Endothelial cell of umbilical vein (primary cell): Measurements from ENCODE around the gene MYO5B. TPM values are rescaled to one million over a fixed set of nuclear protein-coding genes. Genes with fewer than 3 reads are reported as not detected.

ENCODE experiments used
- BruUV-seq: library from RNA; stranded (reverse); fragments of 400-500 nt; replicated peaks from 2 replicates; lab custom pipeline; 2021; lab: Mats Ljungman, UMichigan
- CTCF ChIA-PET: fragments of 300-600, 350-600 bp; sonication (Branson Sonifier 250); formaldehyde crosslinking; loops from one replicate; lab custom pipeline; 2021; ENCODE audit warnings: antibody characterized with exemption, inconsistent platforms; lab: Charles Lee
- POLR2A ChIA-PET: fragments of 300-600, 350-600 bp; sonication (Branson Sonifier 250); formaldehyde crosslinking; loops from one replicate; lab custom pipeline; 2021; ENCODE audit warnings: antibody characterized with exemption, inconsistent platforms; lab: Charles Lee
- DNase-seq: peaks from one replicate; pipeline ENCODE4 v3.0.0-alpha.2; 2011; ENCODE audit warnings: low read depth, low spot score
- FAIRE-seq: peaks from 2 replicates; lab custom pipeline; 2011; peaks lifted over from hg19 to GRCh38; lab: Jason Lieb, UNC
- H2AFZ ChIP-seq: 2 replicates; pipeline ENCODE4 v1.6.0; 2012; ENCODE audit warnings: low read depth, low read length, control low read depth, inconsistent platforms
- H3K27ac ChIP-seq: 2 replicates; pipeline ENCODE4 v1.5.1; 2011; ENCODE audit warnings: low read depth, mild to moderate bottlenecking, control low read depth, low read length, moderate library complexity; ENCODE audit not compliant: insufficient read depth
- H3K27me3 ChIP-seq, 2 experiments: 2 replicates each; pipeline versions ENCODE4 v1.6.0 to v1.6.1; 2011; ENCODE audit warnings: low read length in 2 of 2, mixed read lengths in 1 of 2; ENCODE audit not compliant: control insufficient read depth in 2 of 2, insufficient read depth in 2 of 2
- H3K36me3 ChIP-seq, 2 experiments: 2 replicates in 1 of 2; 3 replicates in 1 of 2; pipeline ENCODE4 v1.5.1; 2011; ENCODE audit warnings: low read length in 2 of 2, mild to moderate bottlenecking in 1 of 2, moderate library complexity in 1 of 2; ENCODE audit not compliant: control insufficient read depth in 2 of 2, insufficient read depth in 2 of 2; ENCODE audit errors: extremely low read depth in 1 of 2
- H3K4me1 ChIP-seq: 3 replicates; pipeline ENCODE4 v1.5.1; 2011; ENCODE audit warnings: mild to moderate bottlenecking, low read length; ENCODE audit not compliant: control insufficient read depth, insufficient read depth; ENCODE audit errors: extremely low read depth
- H3K4me2 ChIP-seq: 2 replicates; pipeline ENCODE4 v1.6.1; 2011; ENCODE audit warnings: low read length, control low read depth, mixed read lengths; ENCODE audit not compliant: insufficient read depth
- H3K4me3 ChIP-seq, 3 experiments: fragments of 200-600 bp in 1 of 3; sonication (generic), shearing (Covaris generic) in 1 of 3; replicated peaks in 1 of 3; 2 replicates each; pipeline ENCODE4 v1.5.1; 2011 to 2016; ENCODE audit warnings: control low read depth in 3 of 3, low read length in 3 of 3, mild to moderate bottlenecking in 2 of 3, inconsistent platforms in 1 of 3, low read depth in 1 of 3, moderate library complexity in 1 of 3; ENCODE audit not compliant: insufficient read depth in 1 of 3
- H3K79me2 ChIP-seq: 2 replicates; pipeline ENCODE4 v1.6.0; 2012; ENCODE audit warnings: low read length, inconsistent platforms; ENCODE audit not compliant: control insufficient read depth, insufficient read depth
- H3K9ac ChIP-seq: replicated peaks from 2 replicates; pipeline ENCODE3; 2011; ENCODE audit warnings: low read length, control low read depth; ENCODE audit not compliant: insufficient read depth; ENCODE audit errors: extremely low read depth
- H3K9me1 ChIP-seq: replicated peaks from 3 replicates; pipeline ENCODE4 v1.6.0; 2011; ENCODE audit warnings: mild to moderate bottlenecking, low read length; ENCODE audit not compliant: control insufficient read depth, insufficient read depth; ENCODE audit errors: extremely low read depth
- H3K9me3 ChIP-seq: replicated peaks from 2 replicates; pipeline ENCODE4 v1.5.1; 2012; ENCODE audit warnings: low read length, inconsistent platforms; ENCODE audit not compliant: control insufficient read depth, insufficient read depth
- H4K20me1 ChIP-seq: replicated peaks from 2 replicates; pipeline ENCODE3; 2011; ENCODE audit warnings: mild to moderate bottlenecking, low read length; ENCODE audit not compliant: control insufficient read depth, insufficient read depth; ENCODE audit errors: extremely low read depth
- CTCF ChIP-seq, 2 donors: IDR thresholded peaks; 1 replicate in 1 of 2; 2 replicates in 1 of 2; pipeline ENCODE4 v1.5.1; 2011; ENCODE audit warnings: low read length in 2 of 2, mild to moderate bottlenecking in 2 of 2, moderate library complexity in 2 of 2, control low read depth in 1 of 2, inconsistent platforms in 1 of 2, low read depth in 1 of 2; ENCODE audit not compliant: insufficient read depth in 1 of 2; ENCODE audit errors: extremely low read depth in 1 of 2
- EZH2 ChIP-seq: IDR thresholded peaks from 2 replicates; pipeline ENCODE4 v1.6.1; 2012; ENCODE audit warnings: borderline replicate concordance, low read depth, mild to moderate bottlenecking, moderate library complexity, low read length, inconsistent platforms; ENCODE audit not compliant: severe bottlenecking
- FOS ChIP-seq: IDR thresholded peaks from 2 replicates; pipeline ENCODE4 v1.6.1; 2011; ENCODE audit warnings: mild to moderate bottlenecking, low read length, moderate library complexity, borderline replicate concordance; ENCODE audit not compliant: insufficient read depth
- JUN ChIP-seq: IDR thresholded peaks from 2 replicates; pipeline ENCODE4 v1.6.1; 2011; ENCODE audit warnings: borderline replicate concordance, low read depth; ENCODE audit not compliant: insufficient read length, insufficient read depth
- MAX ChIP-seq: IDR thresholded peaks from 2 replicates; pipeline ENCODE4 v1.6.1; 2011; ENCODE audit not compliant: insufficient read depth, insufficient read length
- MYC ChIP-seq: IDR thresholded peaks from one replicate; pipeline ENCODE4 v1.6.1; 2011; ENCODE audit warnings: mild to moderate bottlenecking, low read depth, low read length
- POLR2A ChIP-seq: IDR thresholded peaks from 2 replicates; pipeline ENCODE4 v1.6.1; 2012; ENCODE audit warnings: low read depth, mild to moderate bottlenecking, control low read depth, low read length
- POLR2AphosphoS5 ChIP-seq: IDR thresholded peaks from 2 replicates; pipeline ENCODE4 v1.6.1; 2012; ENCODE audit warnings: low read depth, mild to moderate bottlenecking, control low read depth, low read length, moderate library complexity; ENCODE audit not compliant: insufficient read depth
- dilution Hi-C: fragments of 300-500 bp; cut with MboI; formaldehyde crosslinking; loops from one replicate; pipeline ENCODE4 v1.15.0; 2019; ENCODE audit warnings: low sequenced_read_pairs; ENCODE audit not compliant: extremely low pct_ligation_motif_present
- intact Hi-C: fragments of 100-400 bp; cut with micrococcal nuclease; formaldehyde crosslinking; loops from one replicate; pipeline ENCODE4 v1.10.0; 2022
- polyA plus RNA-seq, 4 experiments: library from polyadenylated mRNA; depleted of rRNA in 3 of 4; stranded (reverse) in 3 of 4; unstranded in 1 of 4; fragments of >200 nt; gene quantifications; 2 replicates each; pipeline versions ENCODE4 v1.2.1 to v1.2.3, GENCODE V29; 2011 to 2012; ENCODE audit warnings: missing spikeins in 1 of 4
- total RNA-seq: library from RNA; stranded (reverse); gene quantifications from 2 replicates; pipeline ENCODE4 v1.2.3, GENCODE V29; 2021

Gene MYO5B
- total and polyA plus RNA-seq, 2 donors (not counting 3 experiments of a cell fraction or from before 2014, with no cell fraction given) = 0.54 to 1.1 TPM

GRCh38 chr18:50074404-50074803, 120.5 kb downstream of the MYO5B start:
- POLR2A ChIA-PET = no interaction called here

More at GRCh38 chr18:50074404-50074803, 120.5 kb downstream of the MYO5B start:
- no peaks in the 10 kb centered on the region for H3K36me3 ChIP-seq
- no peaks in the 10 kb centered on the region for H3K27me3 ChIP-seq
- DNase-seq (no peak), FAIRE-seq (no peak)
- TF ChIP-seq EZH2 (no peak), FOS (no peak), MYC (no peak), POLR2A (no peak), CTCF (IDR thresholded peaks at IDR 0.05; ENCODE audit: extremely low read depth in 1 of 2, insufficient read depth in 1 of 2, low read depth in 1 of 2, low read length in 2 of 2) (no peak), JUN (no peak), MAX (no peak), POLR2AphosphoS5 (no peak)
- no peaks in the 10 kb centered on the region for H3K4me1 ChIP-seq
- no peaks in the 10 kb centered on the region for H3K79me2 ChIP-seq
- BruUV-seq = no TSS peak
- CTCF ChIA-PET = no interaction called here
- H3K4me2 ChIP-seq = no peak overlapping the region
- H3K9me1 ChIP-seq = no peaks in the 10 kb centered on the region
- H3K9me3 ChIP-seq = no peaks in the 10 kb centered on the region
- H4K20me1 ChIP-seq = no peaks in the 10 kb centered on the region
- H2AFZ ChIP-seq = no peak overlapping the region
- no peak overlapping the region for H3K4me3 ChIP-seq
- H3K9ac ChIP-seq = no peak overlapping the region
- dilution Hi-C loops = no loop called here
- intact Hi-C loops = no loop called here
- no peak overlapping the region for H3K27ac ChIP-seq
